Right lobe of liver (tissue), 4 donors: ENCODE results near the gene NPIPA3.

ENCODE experiments used
- CTCF ChIP-seq, 4 donors: fragments of 200-600 bp in 3 of 4; fragments of 450-650 bp in 1 of 4; IDR thresholded peaks; one replicate each; pipeline versions ENCODE4 v1.5.1 to v1.8.0; 2016 to 2022; ENCODE audit warnings: antibody characterized with exemption in 4 of 4, mild to moderate bottlenecking in 2 of 4
- POLR2A ChIP-seq: fragments of 450-650 bp; IDR thresholded peaks from one replicate; pipeline ENCODE4 v1.6.1; 2017; ENCODE audit warnings: antibody characterized with exemption, mild to moderate bottlenecking
- donor health status: DM: no; HTN: no; CAD: no.
- donor health status: DM: no; HTN: no; CAD: no.
- donor health status: DM: no; HTN: yes; CAD: no.

- no peak for TF ChIP-seq CTCF (IDR thresholded peaks at IDR 0.05)
- TF ChIP-seq POLR2A, result no peak
Measured at GRCh38 chr16:14658063-14658462, 45.1 kb upstream of the NPIPA3 start.
